T-helper 17 cell (primary cell): ENCODE results near the gene ETV5. TPM values are rescaled to one million over a fixed set of nuclear protein-coding genes. Genes with fewer than 3 reads are reported as not detected.
A peak's percentile ranks its signal among the peaks of the same experiment; 100 is the strongest.

Source experiments
- ATAC-seq: fragments of 150-1000 bp; cut with Tn5 transposase; 2 replicates; pipeline ENCODE4 v1.10.0; 2021; ENCODE audit warnings: mild to moderate bottlenecking, moderate library complexity
- DNase-seq, 3 donors: peaks; one replicate each; pipeline versions ENCODE4 v3.0.0 to v3.0.0-alpha.2; 2020 to 2021
- H3K9me3 ChIP-seq: one replicate; pipeline ENCODE4 v1.7.0; 2013; ENCODE audit warnings: low read length, mild to moderate bottlenecking; ENCODE audit not compliant: control insufficient read depth, poor library complexity, severe bottlenecking
- H3K27ac Mint-ChIP-seq: one replicate; pipeline ENCODE4 v1.8.0; 2022; ENCODE audit warnings: mild to moderate bottlenecking, moderate library complexity, mixed read lengths
- H3K27me3 Mint-ChIP-seq: one replicate; pipeline ENCODE4 v1.8.0; 2022; ENCODE audit warnings: mixed read lengths
- H3K36me3 Mint-ChIP-seq: one replicate; pipeline ENCODE4 v1.8.0; 2022; ENCODE audit warnings: low read depth, mixed read lengths
- H3K4me1 Mint-ChIP-seq: one replicate; pipeline ENCODE4 v1.8.0; 2022; ENCODE audit warnings: mild to moderate bottlenecking, mixed read lengths
- H3K4me3 Mint-ChIP-seq: one replicate; pipeline ENCODE4 v1.8.0; 2022; ENCODE audit warnings: mild to moderate bottlenecking, moderate library complexity, mixed read lengths
- total RNA-seq, 4 donors: library from RNA in 2 of 4; stranded (reverse) in 2 of 4; gene quantifications; one replicate each; pipeline ENCODE4 v1.2.3 and lab custom pipeline; 2022 to 2026

The ETV5 gene
- under 1 TPM in 1 of 2 donors, not detected in 1; 0.70 TPM for total RNA-seq
- 0.35 to 0.38 reads per million in 2 donors for total RNA-seq (lab: John Stamatoyannopoulos, UW)

DNA sequence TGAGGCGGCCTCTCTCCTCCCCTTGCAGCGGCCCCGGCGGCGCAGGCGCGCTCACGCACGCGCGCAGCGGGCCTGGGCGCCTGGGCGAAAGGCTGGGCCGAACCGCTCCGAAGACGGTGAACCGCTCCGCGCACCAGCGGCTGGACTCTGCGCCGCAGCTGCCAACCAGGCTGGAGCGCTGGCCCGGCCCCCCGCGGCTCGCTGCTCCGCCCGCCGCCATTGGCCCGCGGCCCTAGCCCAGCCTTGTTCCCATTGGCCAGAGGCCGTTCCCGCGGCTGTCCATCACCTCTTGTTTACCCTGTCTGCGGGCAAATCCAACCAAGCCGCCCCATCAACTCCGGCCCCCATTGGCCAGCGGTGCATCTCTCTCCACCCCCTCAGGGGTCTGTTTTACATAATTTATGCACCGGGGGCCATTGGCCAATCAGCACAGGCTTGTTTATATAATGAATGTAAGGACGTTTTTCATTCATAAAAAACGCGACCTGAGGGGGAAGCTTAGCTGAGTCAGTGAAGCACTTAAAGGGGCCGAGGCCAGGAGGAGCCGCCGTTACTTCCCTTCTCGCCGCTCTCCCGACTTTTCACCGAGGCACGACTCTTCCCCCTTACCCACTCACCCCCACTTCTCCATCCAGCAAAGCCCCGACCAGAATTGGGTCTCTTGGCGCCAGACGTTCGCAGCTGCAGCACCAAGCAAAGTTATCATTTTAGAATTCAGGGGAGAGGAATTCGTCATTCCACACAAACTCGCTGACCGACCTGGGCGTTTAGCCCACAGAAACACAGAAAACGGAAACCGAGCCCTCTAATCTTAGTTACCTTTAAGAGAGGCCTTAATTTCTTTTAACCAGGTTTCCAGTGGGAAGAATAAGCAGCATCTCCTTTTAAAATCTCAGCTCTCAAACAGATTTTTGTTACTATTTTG lies at the start of gene ETV5:
Gene ETV5 (minus strand): TSS at position 149 of the 925 bp plus-strand sequence. CDS start 3,221 bp downstream, outside the sequence.
- H3K27ac Mint-ChIP-seq = peak within 1 kb of the TSS; percentile 82
- peak; percentile 65 to 86 (median 77) for DNase-seq
- H3K9me3 ChIP-seq = no peaks in the 10 kb centered on the region
- peak within 1 kb of the TSS; percentile 97 for H3K4me3 Mint-ChIP-seq
- H3K27me3 Mint-ChIP-seq = peaks cover 86% of the 10 kb centered on the region
- peak; percentile 95 for ATAC-seq
- peaks cover 35% of the 10 kb centered on the region for H3K4me1 Mint-ChIP-seq
- H3K36me3 Mint-ChIP-seq = peaks cover 6% of the 10 kb centered on the region

DNA sequence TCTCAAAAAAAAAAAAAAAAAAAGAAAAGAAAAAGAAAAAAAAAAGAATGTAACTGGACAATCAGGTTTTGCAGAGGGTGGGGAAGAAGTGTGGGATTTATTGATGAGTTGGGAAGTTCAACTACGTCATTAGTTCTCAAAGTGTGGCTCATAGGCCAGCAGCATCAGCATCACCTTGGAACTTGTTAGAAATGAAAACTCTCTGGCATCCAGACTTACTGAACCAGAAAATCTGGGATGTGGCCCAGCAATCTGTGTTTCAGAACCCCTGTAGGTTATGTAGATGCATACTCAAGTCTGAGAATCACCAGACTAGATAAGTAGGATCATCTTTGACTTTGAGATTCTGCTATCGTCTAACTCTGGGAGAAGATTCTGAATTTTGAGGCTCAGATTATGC lies 45.8 kb upstream of the ETV5 start:
- Mint-ChIP-seq H3K27me3 (peaks cover 44% of the 10 kb centered on the region), H3K27ac (no peak overlapping the region), H3K4me1 (peaks cover 9% of the 10 kb centered on the region), H3K36me3 (peaks cover 5% of the 10 kb centered on the region), H3K4me3 (no peak overlapping the region)
- ATAC-seq (no peak), DNase-seq (no peak)
- no peaks in the 10 kb centered on the region for H3K9me3 ChIP-seq

DNA sequence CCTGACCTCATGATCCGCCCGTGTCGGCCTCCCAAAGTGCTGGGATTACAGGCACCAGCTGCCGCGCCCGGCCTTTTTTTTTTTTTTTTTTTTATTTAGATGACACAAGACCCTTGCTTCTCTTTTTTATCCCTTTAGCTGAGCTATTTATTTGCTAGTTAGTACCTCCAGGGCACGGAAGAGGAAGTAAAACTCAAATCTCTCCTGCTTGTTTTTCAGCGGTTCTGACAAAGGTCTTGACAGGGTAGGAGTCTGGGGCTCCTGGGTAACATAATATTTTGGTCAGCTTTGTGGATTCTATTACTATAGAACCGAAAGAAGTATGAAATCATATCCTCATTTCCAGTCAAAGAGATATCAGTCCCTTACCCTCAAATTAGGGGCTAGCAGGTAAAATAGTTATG lies 44.0 kb upstream of the ETV5 start:
- Mint-ChIP-seq H3K4me1 (peaks cover 9% of the 10 kb centered on the region), H3K36me3 (peaks cover 5% of the 10 kb centered on the region), H3K27me3 (peaks cover 59% of the 10 kb centered on the region), H3K4me3 (no peak overlapping the region), H3K27ac (no peak overlapping the region)
- no peaks in the 10 kb centered on the region for H3K9me3 ChIP-seq
- ATAC-seq (peak; percentile 78), DNase-seq (no peak)

DNA sequence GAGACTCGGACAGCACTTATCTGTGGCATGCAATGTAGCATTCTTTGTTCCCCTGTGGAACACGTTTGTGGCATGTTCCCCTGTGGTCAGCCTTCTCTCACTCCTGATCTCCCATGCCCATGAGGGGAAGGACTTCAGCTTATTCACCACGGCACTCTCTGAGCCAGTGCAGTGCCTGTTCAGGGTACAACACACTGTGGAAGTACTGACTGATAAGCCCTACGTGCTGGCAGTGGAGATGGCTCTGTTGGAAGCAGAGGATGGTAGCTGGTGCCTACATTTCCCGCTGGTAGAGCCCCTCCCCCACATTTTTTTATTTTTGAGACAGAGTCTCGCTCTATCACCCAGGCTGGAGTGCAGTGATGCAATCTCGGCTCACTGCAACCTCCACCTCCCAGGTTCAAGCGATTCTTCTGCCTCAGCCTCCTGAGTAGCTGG lies 43.5 kb upstream of the ETV5 start:
- peaks cover 5% of the 10 kb centered on the region for H3K36me3 Mint-ChIP-seq
- ATAC-seq = peak; percentile 28
- H3K4me1 Mint-ChIP-seq = peaks cover 9% of the 10 kb centered on the region
- H3K27me3 Mint-ChIP-seq = peaks cover 63% of the 10 kb centered on the region
- DNase-seq = no peak
- no peaks in the 10 kb centered on the region for H3K9me3 ChIP-seq
- no peak overlapping the region for H3K27ac Mint-ChIP-seq
- no peak overlapping the region for H3K4me3 Mint-ChIP-seq

DNA sequence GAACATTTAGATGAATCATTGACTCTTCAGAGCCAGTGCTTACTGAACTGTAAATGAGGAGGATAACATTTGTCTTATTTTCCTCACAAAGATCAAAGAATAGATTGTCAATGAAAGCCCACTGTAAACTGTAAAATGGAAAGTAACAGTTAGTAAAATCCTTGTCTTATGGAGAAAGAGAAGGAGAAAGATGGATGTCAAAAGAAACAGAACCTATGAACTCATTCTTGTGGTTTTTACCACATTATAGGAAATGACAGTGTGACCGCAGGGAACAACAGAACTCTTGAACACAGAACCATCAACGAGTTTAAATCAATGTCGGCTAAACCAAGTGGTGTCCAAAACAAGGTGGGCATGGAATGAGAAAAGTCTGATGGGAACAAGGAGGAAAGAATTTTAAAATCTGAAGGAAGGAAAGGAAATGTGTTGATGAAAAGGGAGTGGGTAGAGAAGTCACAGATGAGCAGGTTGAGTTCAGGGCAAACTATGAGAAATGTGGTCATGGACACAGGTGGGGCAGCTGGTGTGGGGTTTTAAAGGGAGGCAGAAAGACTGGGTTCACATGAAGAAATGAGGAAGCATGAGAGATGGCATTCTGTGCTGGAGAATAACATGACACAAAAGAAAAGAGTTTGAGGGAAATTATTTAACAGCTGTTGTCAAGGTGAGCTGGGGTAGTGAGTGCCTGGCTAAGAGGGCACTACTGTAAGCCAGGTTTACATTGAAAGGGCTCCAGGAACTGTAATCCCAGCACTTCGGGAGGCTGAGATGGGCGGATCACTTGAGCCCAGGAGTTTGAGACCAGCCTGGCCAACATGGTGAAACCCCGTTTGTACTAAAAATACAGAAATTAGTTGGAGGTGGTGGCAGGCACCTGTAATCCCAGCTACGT lies 42.4 kb upstream of the ETV5 start:
- ATAC-seq = no peak
- no peak overlapping the region for H3K4me3 Mint-ChIP-seq
- no peak overlapping the region for H3K27ac Mint-ChIP-seq

DNA sequence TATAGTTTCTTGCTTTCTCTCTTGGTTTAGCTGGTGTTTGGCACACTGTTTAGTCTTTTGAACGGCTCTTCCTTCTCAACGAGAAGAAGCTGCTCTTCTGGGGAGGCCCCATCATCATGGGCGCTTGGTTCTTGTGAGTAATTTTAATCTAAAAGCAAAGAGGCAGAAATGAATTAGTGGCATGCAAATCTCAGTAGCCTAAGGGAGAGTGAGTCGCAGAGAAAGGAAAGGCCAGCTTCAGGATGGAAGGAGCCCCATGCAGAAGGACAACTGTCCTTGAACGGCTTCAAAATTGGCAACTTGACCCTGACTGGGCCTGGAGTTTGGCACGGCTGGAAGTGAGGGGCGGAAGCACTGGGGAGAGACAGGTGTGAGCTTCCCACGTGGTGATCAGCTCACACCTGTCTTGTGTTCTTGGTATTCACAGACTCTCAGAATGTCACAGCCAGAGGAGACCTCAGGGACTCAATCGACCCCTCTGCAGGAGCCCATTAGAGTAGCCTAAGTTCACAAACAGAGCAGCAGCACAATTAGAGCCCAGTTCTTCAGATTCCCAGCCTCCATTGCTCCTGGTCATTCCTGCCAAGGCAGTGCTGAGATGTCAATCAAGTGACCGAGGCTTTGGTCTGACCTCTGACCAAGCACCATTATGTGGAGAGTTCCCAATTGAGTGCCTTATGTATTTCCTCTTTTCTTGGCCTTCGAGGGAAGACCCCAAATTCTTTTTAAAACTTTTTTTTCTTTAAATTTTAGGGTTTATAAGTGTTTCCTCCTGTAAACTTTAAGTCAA lies 41.3 kb upstream of the ETV5 start:
- ATAC-seq (no peak), DNase-seq (no peak)
- peaks cover 76% of the 10 kb centered on the region for H3K27me3 Mint-ChIP-seq
- peaks cover 5% of the 10 kb centered on the region for H3K36me3 Mint-ChIP-seq
- H3K4me3 Mint-ChIP-seq = no peak overlapping the region
- no peaks in the 10 kb centered on the region for H3K9me3 ChIP-seq
- no peak overlapping the region for H3K27ac Mint-ChIP-seq
- H3K4me1 Mint-ChIP-seq = peaks cover 9% of the 10 kb centered on the region

More for the DNA sequence above, 42.4 kb upstream of the ETV5 start:
- H3K27me3 Mint-ChIP-seq = peaks cover 73% of the 10 kb centered on the region
- DNase-seq = no peak
- H3K9me3 ChIP-seq = no peaks in the 10 kb centered on the region
- H3K36me3 Mint-ChIP-seq = peaks cover 5% of the 10 kb centered on the region
- H3K4me1 Mint-ChIP-seq = peaks cover 9% of the 10 kb centered on the region

DNA sequence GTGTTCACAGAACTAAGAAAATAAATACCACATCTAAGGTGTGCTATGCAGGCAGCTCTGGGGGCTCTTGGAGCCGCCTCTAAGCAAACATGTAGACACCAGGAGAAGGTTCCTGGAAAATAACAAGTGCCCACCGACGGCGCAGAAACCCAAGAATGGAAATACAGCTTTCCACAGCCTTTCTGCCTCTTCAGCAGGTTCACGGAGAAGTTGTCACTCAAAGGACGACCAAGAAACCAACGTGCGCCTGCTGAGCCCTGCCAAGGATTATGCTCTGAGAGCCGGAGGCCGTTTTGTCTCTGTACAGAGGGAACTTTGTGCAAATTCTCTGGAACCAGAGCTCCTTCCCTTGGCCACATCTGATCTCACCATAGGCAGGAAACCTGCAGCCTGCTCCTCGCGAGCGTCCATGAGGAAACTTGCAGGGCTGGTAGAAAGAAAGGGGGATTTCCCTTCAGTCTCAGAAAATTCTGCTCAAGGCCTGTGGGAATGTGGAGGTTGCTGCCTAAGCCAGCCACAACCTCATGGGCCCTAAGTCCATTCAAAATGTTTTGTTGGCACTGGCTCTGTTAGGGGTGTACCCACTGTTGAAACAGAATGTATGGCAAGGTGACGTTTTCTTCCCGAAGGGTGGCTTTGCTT lies 40.6 kb upstream of the ETV5 start:
- no peak overlapping the region for H3K27ac Mint-ChIP-seq
- H3K27me3 Mint-ChIP-seq = peaks cover 84% of the 10 kb centered on the region
- H3K36me3 Mint-ChIP-seq = peaks cover 5% of the 10 kb centered on the region
- no peak for ATAC-seq
- no peaks in the 10 kb centered on the region for H3K9me3 ChIP-seq
- DNase-seq = no peak
- no peak overlapping the region for H3K4me3 Mint-ChIP-seq
- H3K4me1 Mint-ChIP-seq = peaks cover 9% of the 10 kb centered on the region

DNA sequence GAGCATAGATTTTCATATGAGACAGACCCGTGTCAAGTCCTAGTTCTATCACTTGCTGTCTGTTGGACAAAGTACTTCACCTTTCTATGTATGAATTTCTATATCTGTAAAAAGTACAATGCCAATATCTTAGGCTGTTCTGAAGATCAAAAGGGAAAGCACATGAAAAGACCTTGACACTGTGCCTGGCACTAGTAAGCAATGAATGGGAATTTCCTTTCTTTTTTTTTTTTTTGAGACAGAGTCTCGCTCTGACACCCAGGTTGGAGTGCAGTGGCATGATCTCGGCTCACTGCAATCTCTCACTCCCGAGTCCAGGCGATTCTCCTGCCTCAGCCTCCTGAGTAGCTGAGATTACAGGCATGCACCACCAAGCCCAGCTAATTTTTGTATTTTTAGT lies 35.4 kb upstream of the ETV5 start:
- no peaks in the 10 kb centered on the region for H3K9me3 ChIP-seq
- Mint-ChIP-seq H3K36me3 (no peaks in the 10 kb centered on the region), H3K4me3 (no peak overlapping the region), H3K4me1 (no peaks in the 10 kb centered on the region), H3K27me3 (peaks cover 70% of the 10 kb centered on the region), H3K27ac (no peak overlapping the region)
- DNase-seq (no peak), ATAC-seq (no peak)

DNA sequence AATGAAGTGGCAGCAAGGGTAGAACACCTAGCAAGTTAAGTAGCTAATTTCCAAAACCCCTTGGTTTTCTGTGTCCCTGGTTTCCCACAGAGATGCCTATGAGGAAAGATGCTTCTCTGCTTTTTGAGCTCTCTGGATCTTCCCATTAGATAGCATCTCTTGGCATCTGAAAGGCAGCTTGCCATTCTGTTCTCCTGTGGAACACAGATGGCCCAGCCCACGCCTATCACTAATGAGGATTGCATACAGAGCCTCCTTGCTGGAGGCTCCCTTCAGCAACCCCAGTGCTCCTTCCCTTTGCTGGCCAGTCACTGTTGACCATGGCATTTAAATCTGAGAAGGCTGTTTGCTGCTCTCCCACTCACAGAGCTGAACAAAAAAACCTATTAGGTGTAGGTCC lies 34.4 kb upstream of the ETV5 start:
- Mint-ChIP-seq H3K4me1 (no peaks in the 10 kb centered on the region), H3K36me3 (no peaks in the 10 kb centered on the region), H3K4me3 (no peak overlapping the region), H3K27ac (no peak overlapping the region), H3K27me3 (peaks cover 64% of the 10 kb centered on the region)
- DNase-seq (no peak), ATAC-seq (no peak)
- no peaks in the 10 kb centered on the region for H3K9me3 ChIP-seq

DNA sequence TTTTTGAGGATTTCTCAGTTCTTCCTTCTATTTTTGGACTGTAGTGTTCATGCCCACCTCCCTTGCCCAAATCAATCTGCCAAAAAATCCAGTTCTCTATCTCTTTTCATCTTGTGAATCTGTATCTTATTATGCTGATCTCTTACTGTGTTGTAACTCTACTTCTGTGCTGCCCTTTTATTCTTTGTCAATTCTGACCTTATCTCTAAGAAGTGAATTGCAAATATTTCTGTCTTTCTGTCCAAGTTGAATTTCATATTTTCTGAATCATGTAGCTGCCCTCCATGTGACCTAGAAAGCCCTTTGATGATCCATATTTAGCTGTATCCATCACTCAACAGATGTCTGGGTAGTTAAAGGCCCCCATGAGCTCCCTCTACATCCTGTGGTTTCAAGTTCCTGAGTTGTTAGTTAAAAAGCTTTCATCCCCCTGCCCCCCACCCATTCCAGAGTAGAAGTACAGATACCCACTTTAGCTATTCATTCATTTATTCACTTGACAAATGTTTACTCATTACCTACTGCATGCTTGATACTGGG lies 33.6 kb upstream of the ETV5 start:
- no peaks in the 10 kb centered on the region for H3K9me3 ChIP-seq
- H3K27ac Mint-ChIP-seq = no peak overlapping the region
- ATAC-seq (no peak), DNase-seq (no peak)
- no peaks in the 10 kb centered on the region for H3K36me3 Mint-ChIP-seq
- H3K27me3 Mint-ChIP-seq = peaks cover 65% of the 10 kb centered on the region
- no peak overlapping the region for H3K4me3 Mint-ChIP-seq
- no peaks in the 10 kb centered on the region for H3K4me1 Mint-ChIP-seq

DNA sequence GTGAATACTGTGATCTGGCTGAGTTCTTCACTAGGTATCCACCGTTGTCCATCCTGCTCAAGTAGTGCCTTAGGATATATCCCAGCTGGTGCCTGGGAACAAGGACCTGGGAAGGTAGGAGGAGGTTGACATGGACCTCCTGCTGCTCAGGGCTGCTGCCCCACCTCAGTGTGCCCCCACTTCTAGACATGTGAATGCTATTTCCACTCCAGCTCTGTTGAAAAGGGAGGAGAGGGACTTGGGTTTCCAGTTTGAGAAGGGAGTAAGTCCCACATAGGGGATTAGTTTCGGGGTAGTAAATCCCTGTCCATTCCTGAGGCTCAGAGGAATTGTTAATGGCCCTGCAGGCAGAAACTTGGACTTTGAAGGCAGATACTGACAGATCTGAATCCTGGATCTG lies 32.9 kb upstream of the ETV5 start:
- no peak for ATAC-seq
- H3K4me3 Mint-ChIP-seq = no peak overlapping the region

More for the DNA sequence above, 32.9 kb upstream of the ETV5 start:
- Mint-ChIP-seq H3K27me3 (peaks cover 58% of the 10 kb centered on the region), H3K27ac (no peak overlapping the region), H3K36me3 (no peaks in the 10 kb centered on the region), H3K4me1 (no peaks in the 10 kb centered on the region)
- no peaks in the 10 kb centered on the region for H3K9me3 ChIP-seq
- DNase-seq = no peak
